Stomach (tissue), 9 donors: ENCODE results near the gene SERPINA4. TPM values are rescaled to one million over a fixed set of nuclear protein-coding genes. Genes with fewer than 3 reads are reported as not detected.

Source experiments
- DNase-seq, 2 donors: peaks; one replicate each; pipeline versions ENCODE4 v3.0.0 to v3.0.0-alpha.2; 2013 to 2019
- H3K27ac ChIP-seq, 5 donors: fragments of 200-600 bp in 4 of 5; sonication (generic) in 4 of 5; one replicate each; pipeline ENCODE4 v1.5.1; 2013 to 2019; ENCODE audit warnings: mild to moderate bottlenecking in 1 of 5, moderate library complexity in 1 of 5
- H3K27me3 ChIP-seq, 3 donors: fragments of 200-600 bp; sonication (generic); one replicate each; pipeline ENCODE4 v1.5.1; 2017 to 2019; ENCODE audit warnings: mixed run types in 1 of 3
- H3K36me3 ChIP-seq, 4 donors: fragments of 200-600 bp; sonication (generic); 1 replicate in 3 of 4; 2 replicates in 1 of 4; pipeline ENCODE4 v1.5.1; 2016 to 2019
- H3K4me1 ChIP-seq, 4 donors: fragments of 200-600 bp; sonication (generic); one replicate each; pipeline ENCODE4 v1.5.1; 2016 to 2019
- H3K4me3 ChIP-seq, 4 donors: fragments of 200-600 bp; sonication (generic) in 3 of 4; one replicate each; pipeline ENCODE4 v1.5.1; 2016 to 2019; ENCODE audit warnings: mild to moderate bottlenecking in 1 of 4
- H3K9me3 ChIP-seq, 4 donors: fragments of 200-600 bp; sonication (generic); one replicate each; pipeline ENCODE4 v1.5.1; 2016 to 2019
- CTCF ChIP-seq, 7 experiments: fragments of 450-650 bp in 4 of 7; fragments of 200-600 bp in 3 of 7; sonication (generic) in 3 of 7; IDR thresholded peaks; one replicate each; pipeline ENCODE4 v1.5.1; 2016 to 2019; ENCODE audit warnings: antibody characterized with exemption in 7 of 7, control low read depth in 2 of 7, mild to moderate bottlenecking in 1 of 7
- EP300 ChIP-seq: sonication (generic); formaldehyde crosslinking; IDR thresholded peaks from one replicate; pipeline ENCODE4 v1.6.1; 2017; ENCODE audit warnings: antibody characterized with exemption
- POLR2A ChIP-seq, 4 donors: fragments of 450-650 bp; IDR thresholded peaks; one replicate each; pipeline ENCODE4 v1.6.1; 2016; ENCODE audit warnings: antibody characterized with exemption in 4 of 4, control low read depth in 2 of 4, mild to moderate bottlenecking in 1 of 4, moderate library complexity in 1 of 4
- POLR2AphosphoS5 ChIP-seq, 3 donors: sonication (generic); formaldehyde crosslinking; IDR thresholded peaks; one replicate each; pipeline ENCODE4 v1.6.1; 2016; ENCODE audit warnings: antibody characterized with exemption in 3 of 3
- WGBS, 5 donors: extraction: QIAGEN DNeasy Blood & Tissue Kit in 3 of 5; methylation state at CpG; one replicate each; pipeline versions ENCODE4 v1.1.5 to v1.1.7; 2013 to 2018; 5-methylcytosine and 5-hydroxymethylcytosine counted together
- intact Hi-C: fragments of 100-400 bp; cut with DNase I; formaldehyde crosslinking; loops from one replicate; pipeline ENCODE4 v1.15.1; 2023; ENCODE audit warnings: low total_unique reads
- polyA plus RNA-seq, 3 donors: library from polyadenylated mRNA; stranded (reverse); fragments of 200-250 nt; gene quantifications; one replicate each; pipeline ENCODE4 v1.2.3, GENCODE V29; 2013
- total RNA-seq, 5 donors: library from RNA; depleted of rRNA; stranded (reverse); fragments of >200 nt; gene quantifications; one replicate each; pipeline versions ENCODE4 v1.1.0 to v1.2.3, GENCODE V29; 2014 to 2016
- donor health status: healthy with polysubstance abuse.
- donor health status: Bipolar disorder and iron deficiency.
- donor health status: healthy.

SERPINA4 gene
- total and polyA plus RNA-seq, 8 donors: 4.7 to 27.5 (median 14.2) TPM; not detected in 2

- no peaks in the 10 kb centered on the region for H3K27me3 ChIP-seq
- H3K4me1 ChIP-seq: peaks cover 8 to 21% (median 13%) of the 10 kb centered on the region in 4 donors
- H3K9me3 ChIP-seq: no peaks in the 10 kb centered on the region
- DNase-seq: no peak
- no peaks in the 10 kb centered on the region for H3K36me3 ChIP-seq
- TF ChIP-seq CTCF (IDR thresholded peaks at IDR 0.05) (no peak), EP300 (no peak), POLR2A (IDR thresholded peaks at IDR 0.05) (no peak), POLR2AphosphoS5 (IDR thresholded peaks at IDR 0.05) (no peak)
- H3K27ac ChIP-seq: no peak overlapping the region
- 81 to 95% (median 95%) methylated on average over 4 of the region's 4 CpGs for WGBS, 5 donors
- no peak overlapping the region for H3K4me3 ChIP-seq
- intact Hi-C loops: no loop called here
Observed at GRCh38 chr14:94583557-94583956, 22.3 kb downstream of the SERPINA4 start.

- Histone ChIP-seq H3K36me3 (no peaks in the 10 kb centered on the region), H3K9me3 (no peaks in the 10 kb centered on the region), H3K4me3 (no peak overlapping the region), H3K27ac (no peak overlapping the region), H3K27me3 (no peaks in the 10 kb centered on the region), H3K4me1 (peaks cover 8 to 21% (median 13%) of the 10 kb centered on the region in 4 donors)
- 68 to 82% (median 77%) methylated on average over 5 of the region's 5 CpGs for WGBS, 5 donors
- no peak for DNase-seq
- no peak for TF ChIP-seq POLR2A (IDR thresholded peaks at IDR 0.05)
- no peak for TF ChIP-seq CTCF (IDR thresholded peaks at IDR 0.05)
- TF ChIP-seq EP300: no peak
- no peak for TF ChIP-seq POLR2AphosphoS5 (IDR thresholded peaks at IDR 0.05)
- intact Hi-C loops: no loop called here
Observed at GRCh38 chr14:94584591-94585280, 23.5 kb downstream of the SERPINA4 start.

GRCh38 chr14:94586635-94587034 lies 25.4 kb downstream of the SERPINA4 start:
- Histone ChIP-seq H3K27ac (no peak overlapping the region), H3K36me3 (no peaks in the 10 kb centered on the region), H3K27me3 (no peaks in the 10 kb centered on the region), H3K4me3 (no peak overlapping the region), H3K4me1 (peaks cover 0 to 11% (median 5%) of the 10 kb centered on the region in 4 donors), H3K9me3 (no peaks in the 10 kb centered on the region)
- no peak for TF ChIP-seq POLR2A (IDR thresholded peaks at IDR 0.05)
- no peak for TF ChIP-seq EP300
- TF ChIP-seq CTCF (IDR thresholded peaks at IDR 0.05): no peak
- no peak for TF ChIP-seq POLR2AphosphoS5 (IDR thresholded peaks at IDR 0.05)
- DNase-seq: no peak
- intact Hi-C loops: no loop called here
- 75 to 90% (median 84%) methylated on average over 4 of the region's 4 CpGs for WGBS, 5 donors

- H3K27me3 ChIP-seq: no peaks in the 10 kb centered on the region
- no peak for DNase-seq
- no peaks in the 10 kb centered on the region for H3K4me1 ChIP-seq
- intact Hi-C loops: no loop called here
- H3K27ac ChIP-seq: no peak overlapping the region
- TF ChIP-seq POLR2AphosphoS5 (IDR thresholded peaks at IDR 0.05): no peak
- TF ChIP-seq POLR2A (IDR thresholded peaks at IDR 0.05): no peak
- no peak for TF ChIP-seq CTCF (IDR thresholded peaks at IDR 0.05)
- TF ChIP-seq EP300: no peak
- H3K36me3 ChIP-seq: no peaks in the 10 kb centered on the region
- WGBS, 5 donors: 56 to 71% (median 63%) methylated on average over 4 of the region's 4 CpGs
- no peak overlapping the region for H3K4me3 ChIP-seq
- H3K9me3 ChIP-seq: no peaks in the 10 kb centered on the region
Observed at GRCh38 chr14:94588311-94588710, 27.1 kb downstream of the SERPINA4 start.
